Measurements from ENCODE around the gene CCL22. TPM values are rescaled to one million over a fixed set of nuclear protein-coding genes. Genes with fewer than 3 reads are reported as not detected.
"Not testable (repeated sequence)": the region's sequence is repeated elsewhere in the genome, so short reads cannot be mapped to it uniquely, and the experiment has no call there.

Gene CCL22
- total RNA-seq, 4 donors from 2014 or later = 6.7 TPM; not detected in 3

DNA sequence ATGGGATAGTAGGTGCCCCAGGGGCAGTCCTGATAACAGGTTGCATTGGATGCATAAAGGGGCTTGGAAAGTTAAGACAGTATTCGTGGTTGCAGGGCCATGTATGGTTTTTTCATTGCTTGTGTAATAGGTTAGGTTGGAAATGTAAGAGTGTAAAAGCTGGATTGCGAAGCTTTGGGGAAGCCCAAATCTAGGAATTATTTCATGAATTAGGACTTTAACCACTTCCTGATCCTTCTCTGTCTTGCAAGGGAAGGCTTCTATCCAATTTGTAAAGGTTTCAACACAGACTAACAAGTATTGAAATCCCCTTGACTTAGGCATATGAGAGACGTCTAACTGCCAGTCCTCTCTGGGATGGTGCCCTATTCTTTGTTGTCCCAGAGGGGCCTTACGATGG is 38.2 kb downstream of the CCL22 start:
- ATAC-seq (ENCODE audit: low FRiP score) = no peak
- DNase-seq (ENCODE audit: low spot score) = no peak
- no peak for TF ChIP-seq CTCF (IDR thresholded peaks at IDR 0.05)

- DNase-seq (ENCODE audit: low spot score); ATAC-seq (ENCODE audit: low FRiP score): not testable (repeated sequence)
Observed at GRCh38 chr16:57397493-57397892, 38.9 kb downstream of the CCL22 start.

DNA sequence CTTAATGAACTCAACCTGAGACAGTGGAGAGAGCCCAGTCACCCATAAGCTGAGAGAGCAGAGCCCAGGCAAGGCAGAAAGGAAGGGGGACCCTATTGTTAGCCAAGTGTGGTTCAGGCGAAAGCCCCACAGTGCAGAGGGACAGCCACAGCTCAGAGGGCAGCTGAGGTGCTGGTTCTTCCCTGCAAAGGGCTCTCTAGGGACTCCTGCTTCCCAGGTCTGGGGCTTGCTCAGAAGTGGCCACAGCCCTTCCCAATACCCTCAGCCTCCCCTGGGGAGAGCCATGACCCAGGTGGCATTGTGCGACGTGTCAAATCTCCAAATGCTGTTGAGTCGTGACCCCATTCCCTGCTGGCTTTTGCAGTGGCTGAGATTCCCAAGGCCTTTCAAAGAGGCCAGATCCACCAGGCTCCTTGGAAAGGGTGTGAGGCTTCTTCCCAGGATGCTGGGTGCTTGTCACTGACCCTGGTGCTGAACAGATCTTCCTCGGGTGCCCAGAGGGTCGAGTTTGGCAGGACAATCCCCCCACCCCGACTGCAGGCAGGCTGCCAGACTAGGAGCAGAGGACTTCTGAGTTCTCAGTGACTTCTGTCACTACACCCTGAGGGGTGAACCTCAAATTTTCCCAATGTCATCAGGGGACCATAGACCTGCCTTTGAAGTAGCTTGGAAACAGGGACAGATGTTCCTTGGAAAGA is 43.5 kb downstream of the CCL22 start:
- ATAC-seq (ENCODE audit: low FRiP score) = no peak
- no peak for DNase-seq (ENCODE audit: low spot score)
- no peak for TF ChIP-seq CTCF (IDR thresholded peaks at IDR 0.05)

- ATAC-seq (ENCODE audit: low FRiP score) = no peak
- TF ChIP-seq CTCF (IDR thresholded peaks at IDR 0.05) = no peak
- no peak for DNase-seq (ENCODE audit: low spot score)
Observed at GRCh38 chr16:57403965-57404817, 45.6 kb downstream of the CCL22 start, which contains the start of gene CCL17. CCL17 (plus strand) TSS chr16:57404767; CDS start chr16:57413933, 9,166 bp downstream.

GRCh38 chr16:57405097-57405496 is 46.5 kb downstream of the CCL22 start:
- TF ChIP-seq CTCF (IDR thresholded peaks at IDR 0.05) = no peak
- ATAC-seq (ENCODE audit: low FRiP score) (no peak), DNase-seq (ENCODE audit: low spot score) (no peak)

DNA sequence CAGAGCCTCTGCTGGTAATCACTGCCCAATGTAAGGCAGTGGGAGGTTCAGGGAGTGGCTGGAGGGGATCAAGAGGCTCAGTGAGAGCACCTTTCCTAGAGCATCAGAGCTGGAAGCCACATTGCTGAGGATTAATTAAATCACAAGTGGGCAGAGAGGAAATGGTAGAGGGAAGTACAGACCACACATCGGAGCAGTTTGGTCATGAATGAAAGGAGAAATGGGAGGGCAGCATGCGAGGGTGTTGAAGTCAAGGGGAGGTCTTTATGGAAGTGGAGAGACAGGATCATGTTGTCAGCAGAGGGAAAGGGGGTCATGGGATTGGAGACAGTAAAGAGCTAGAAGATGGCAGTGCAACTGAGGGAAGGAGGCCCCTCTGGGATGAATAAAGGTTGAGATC is 48.3 kb downstream of the CCL22 start:
- no peak for ATAC-seq (ENCODE audit: low FRiP score)
- DNase-seq (ENCODE audit: low spot score) = no peak
- TF ChIP-seq CTCF (IDR thresholded peaks at IDR 0.05) = no peak

DNA sequence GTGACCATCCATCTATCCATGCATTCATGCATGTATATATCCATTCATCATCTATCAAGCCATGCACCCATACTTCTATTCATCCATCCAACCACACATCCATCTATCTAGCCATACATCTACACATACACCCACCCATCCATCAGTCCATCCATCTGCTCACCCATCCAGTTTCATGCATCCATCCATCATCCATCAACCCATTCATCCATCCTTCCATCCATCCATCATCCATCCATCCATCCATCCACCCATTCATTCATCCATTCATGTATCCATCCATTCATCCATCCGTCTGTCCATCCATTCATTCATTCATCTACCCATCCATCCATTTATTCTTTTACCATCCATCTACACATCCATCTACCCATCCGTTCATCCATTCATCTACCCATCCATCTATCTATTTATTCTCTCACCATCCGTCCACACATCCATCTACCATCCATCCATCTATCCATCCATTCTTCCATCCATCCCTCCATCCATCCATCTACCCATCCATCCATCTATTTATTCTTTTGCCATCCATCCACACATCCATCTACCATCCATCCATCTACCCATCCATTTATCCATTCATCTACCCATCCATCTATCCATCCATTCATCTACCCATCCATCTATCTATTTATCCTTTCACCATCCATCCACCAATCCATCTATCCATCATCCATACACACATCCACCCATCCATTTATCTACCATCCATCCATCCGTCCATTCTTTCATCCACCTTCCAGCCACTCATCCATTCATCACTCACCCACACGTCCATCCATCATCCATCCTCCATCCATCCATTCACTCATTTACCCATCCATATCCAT is 49.2 kb downstream of the CCL22 start:
- no peak for ATAC-seq (ENCODE audit: low FRiP score)
- TF ChIP-seq CTCF (IDR thresholded peaks at IDR 0.05) = no peak
- DNase-seq (ENCODE audit: low spot score) = no peak
